Activated T-helper 2 cell treated with anti-CD3 and anti-CD28 coated beads, Interferon-gamma antibody, Interleukin-2, Interleukin-4, amounts not matched to agents 10 μg/mL and 5 μg/mL and 100 μg/mL, durations not matched to agents 14 hours and 24 hours and 36 hours (primary cell): ENCODE data around the gene MYO1F. TPM values are rescaled to one million over a fixed set of nuclear protein-coding genes. Genes with fewer than 3 reads are reported as not detected.
"Not testable (repeated sequence)": the region's sequence is repeated elsewhere in the genome, so short reads cannot be mapped to it uniquely, and the experiment has no call there.

Source experiments
- DNase-seq: peaks from one replicate; pipeline ENCODE4 v3.0.0; 2021; ENCODE audit warnings: low spot score
- H3K27ac Mint-ChIP-seq: one replicate; pipeline ENCODE4 v1.8.0; 2021; ENCODE audit warnings: mixed read lengths
- H3K27me3 Mint-ChIP-seq: one replicate; pipeline ENCODE4 v1.8.0; 2021; ENCODE audit warnings: low read depth, mixed read lengths
- H3K36me3 Mint-ChIP-seq: one replicate; pipeline ENCODE4 v1.8.0; 2021; ENCODE audit warnings: low read depth, mixed read lengths
- H3K4me1 Mint-ChIP-seq: one replicate; pipeline ENCODE4 v1.8.0; 2021; ENCODE audit warnings: low read depth, mixed read lengths
- H3K4me3 Mint-ChIP-seq: one replicate; pipeline ENCODE4 v1.8.0; 2021; ENCODE audit warnings: low read depth, mild to moderate bottlenecking, moderate library complexity, mixed read lengths
- H3K9me3 Mint-ChIP-seq: one replicate; pipeline ENCODE4 v1.8.0; 2021; ENCODE audit warnings: mixed read lengths
- intact Hi-C: fragments of 100-400 bp; cut with micrococcal nuclease; formaldehyde crosslinking; loops from one replicate; pipeline ENCODE4 v1.15.1; 2023
- total RNA-seq: library from RNA; stranded (reverse); gene quantifications from 2 replicates; pipeline ENCODE4 v1.2.3, GENCODE V29; 2022

The MYO1F gene
- total RNA-seq, 1 donor from 2014 or later: 43.9 TPM

DNA sequence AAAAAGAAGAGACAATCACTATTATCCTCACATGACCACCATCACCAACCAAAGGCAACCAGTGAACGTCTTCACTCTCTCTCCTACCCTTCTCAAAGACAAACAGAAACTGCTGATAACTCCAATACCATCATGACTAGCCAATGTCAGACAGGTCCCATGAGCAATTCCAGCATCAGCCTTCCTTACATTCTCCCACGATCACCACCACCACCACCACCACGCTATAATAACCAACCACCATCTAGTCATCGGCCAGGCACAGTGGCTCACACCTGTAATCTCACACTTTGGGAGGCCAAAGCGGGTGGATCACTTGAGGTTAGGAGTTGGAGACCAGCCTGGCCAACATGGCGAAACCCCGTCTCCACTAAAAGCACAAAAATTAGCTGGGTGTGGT is 3.9 kb downstream of the MYO1F start:
- no peak for DNase-seq
- Mint-ChIP-seq H3K9me3 (no peaks in the 10 kb centered on the region), H3K36me3 (peaks cover 34% of the 10 kb centered on the region), H3K27ac (peak overlapping the region; percentile 57), H3K4me1 (peaks cover 70% of the 10 kb centered on the region), H3K4me3 (peak overlapping the region; percentile 62), H3K27me3 (no peaks in the 10 kb centered on the region)
- intact Hi-C loops: no loop called here

DNA sequence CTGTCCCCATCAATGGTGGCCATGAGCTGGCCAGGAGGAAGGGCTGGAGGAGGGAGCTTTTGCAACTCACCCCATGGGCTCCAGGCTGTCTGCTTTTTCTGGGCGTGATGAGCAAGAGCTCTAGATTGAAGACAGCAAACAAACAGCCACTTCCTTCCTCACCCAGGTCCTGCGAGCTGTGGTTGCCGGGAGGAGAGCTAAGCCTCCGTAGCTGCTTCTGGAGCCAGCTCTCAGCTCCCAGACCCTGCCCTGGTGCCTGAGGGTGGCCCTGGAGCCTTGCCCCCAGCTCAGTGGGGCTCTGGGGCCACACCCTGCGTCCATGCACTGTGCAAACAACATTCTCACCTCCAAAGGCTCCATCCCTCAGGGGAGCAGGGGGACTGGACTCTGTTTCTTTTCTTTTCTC is 6.2 kb downstream of the MYO1F start:
- peak overlapping the region; percentile 95 for H3K27ac Mint-ChIP-seq

DNA sequence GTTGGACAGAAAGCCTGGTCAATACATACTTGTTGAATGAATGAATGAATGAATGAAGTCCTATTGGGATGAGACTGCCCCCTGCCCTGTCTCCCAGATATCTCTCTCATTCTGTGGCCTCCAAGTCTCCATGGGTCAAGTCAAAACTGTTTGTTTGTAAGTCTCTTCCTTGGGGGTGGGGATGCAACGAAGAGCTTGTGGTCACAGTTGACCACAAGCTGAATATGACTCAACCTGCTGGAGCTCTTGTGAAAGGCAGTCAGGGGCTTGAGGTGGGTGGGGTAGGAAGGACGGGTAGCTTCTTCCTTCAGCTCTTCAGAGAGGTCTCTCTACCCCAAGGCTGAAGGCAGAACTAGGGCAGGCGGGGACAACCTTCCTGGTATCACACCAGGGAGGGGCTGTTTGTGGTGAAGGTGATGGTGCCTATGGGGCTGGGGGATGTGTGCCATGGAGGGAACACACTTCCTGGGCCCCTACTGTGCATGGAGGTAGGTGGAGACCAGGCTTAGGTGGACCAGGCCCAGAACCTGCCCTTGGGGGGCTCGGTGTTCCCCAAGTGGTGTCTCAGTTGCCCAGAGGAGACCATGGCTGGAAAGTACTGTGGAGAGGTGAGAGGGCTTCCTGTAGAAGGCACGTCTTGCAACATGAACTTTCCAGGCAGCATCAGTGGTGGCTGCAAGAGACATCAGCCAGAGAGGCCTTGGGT is 8.0 kb downstream of the MYO1F start:
- H3K4me1 Mint-ChIP-seq: peaks cover 53% of the 10 kb centered on the region
- peak; percentile 80 for DNase-seq
- H3K4me3 Mint-ChIP-seq: peak overlapping the region; percentile 69

More for the DNA sequence above, 6.2 kb downstream of the MYO1F start:
- Mint-ChIP-seq H3K36me3 (peaks cover 34% of the 10 kb centered on the region), H3K4me1 (peaks cover 62% of the 10 kb centered on the region), H3K9me3 (no peaks in the 10 kb centered on the region), H3K4me3 (peak overlapping the region; percentile 72), H3K27me3 (no peaks in the 10 kb centered on the region)
- intact Hi-C loops: no loop called here
- peak; percentile 62 for DNase-seq

DNA sequence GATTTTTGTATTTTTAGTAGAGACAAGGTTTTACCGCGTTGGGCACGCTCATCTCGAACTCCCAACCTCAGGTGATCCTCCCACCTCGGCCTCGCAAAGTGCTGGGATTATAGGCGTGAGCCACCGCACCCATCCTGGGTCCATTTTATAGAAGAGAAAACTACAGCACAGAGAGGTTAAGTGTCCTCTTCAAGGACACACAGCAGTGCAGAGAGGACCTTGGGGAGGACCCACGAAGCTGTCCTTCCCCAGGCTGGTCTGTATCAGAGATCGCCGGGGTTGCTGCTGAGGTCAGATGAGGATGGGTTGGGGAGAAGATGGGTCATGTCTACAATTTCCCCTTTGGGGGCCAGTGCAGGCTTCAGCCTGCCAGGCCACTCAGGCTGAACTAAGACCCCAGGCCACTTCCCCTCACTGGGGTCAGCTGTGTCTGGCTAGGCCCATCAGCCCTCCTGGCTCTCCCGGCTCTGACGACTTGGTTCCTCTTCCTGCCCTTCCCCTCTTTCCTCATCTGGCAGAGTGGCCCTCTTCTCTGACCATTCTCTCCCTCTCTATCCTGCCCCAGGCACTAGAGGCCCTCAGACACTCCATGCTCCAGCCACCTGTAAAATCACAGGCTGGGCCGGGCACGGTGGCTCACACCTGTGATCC is 9.6 kb downstream of the MYO1F start:
- Mint-ChIP-seq H3K9me3 (no peaks in the 10 kb centered on the region), H3K27me3 (no peaks in the 10 kb centered on the region), H3K4me3 (no peak overlapping the region), H3K27ac (peak overlapping the region; percentile 60), H3K36me3 (peaks cover 24% of the 10 kb centered on the region), H3K4me1 (peaks cover 41% of the 10 kb centered on the region)
- intact Hi-C loops: loop anchor here (2.0 kb wide), 1 partner anchor 51 kb away; no protein-coding TSS in a partner anchor
- no peak for DNase-seq

More for the DNA sequence above, 8.0 kb downstream of the MYO1F start:
- Mint-ChIP-seq H3K27ac (peak overlapping the region; percentile 95), H3K27me3 (no peaks in the 10 kb centered on the region), H3K36me3 (peaks cover 28% of the 10 kb centered on the region), H3K9me3 (no peaks in the 10 kb centered on the region)
- intact Hi-C loops: loop anchor here (2.0 kb wide), 1 partner anchor 52 kb away; no protein-coding TSS in a partner anchor

DNA sequence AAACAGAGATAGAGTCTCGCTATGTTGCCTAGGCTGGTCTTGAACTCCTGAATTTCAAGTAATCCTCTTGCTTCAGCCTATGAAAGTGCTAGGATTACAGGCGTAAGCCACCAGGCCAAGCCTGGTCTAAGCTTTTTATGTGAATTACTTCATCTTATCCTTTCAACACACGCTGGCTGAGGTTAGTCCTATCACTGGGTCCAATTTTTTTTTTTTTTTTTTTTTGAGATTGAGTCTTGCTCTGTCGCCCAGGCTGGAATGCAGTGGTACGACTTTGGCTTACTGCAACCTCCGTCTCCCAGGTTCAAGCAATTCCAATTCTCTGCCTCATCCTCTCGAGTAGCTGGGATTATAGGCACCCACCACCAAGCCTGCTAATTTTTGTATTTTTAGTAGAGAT is 10.4 kb downstream of the MYO1F start:
- Mint-ChIP-seq H3K36me3 (peaks cover 25% of the 10 kb centered on the region), H3K4me3 (no peak overlapping the region), H3K9me3 (no peaks in the 10 kb centered on the region), H3K27me3 (no peaks in the 10 kb centered on the region), H3K27ac (no peak overlapping the region), H3K4me1 (peaks cover 36% of the 10 kb centered on the region)
- DNase-seq: no peak
- intact Hi-C loops: no loop called here

DNA sequence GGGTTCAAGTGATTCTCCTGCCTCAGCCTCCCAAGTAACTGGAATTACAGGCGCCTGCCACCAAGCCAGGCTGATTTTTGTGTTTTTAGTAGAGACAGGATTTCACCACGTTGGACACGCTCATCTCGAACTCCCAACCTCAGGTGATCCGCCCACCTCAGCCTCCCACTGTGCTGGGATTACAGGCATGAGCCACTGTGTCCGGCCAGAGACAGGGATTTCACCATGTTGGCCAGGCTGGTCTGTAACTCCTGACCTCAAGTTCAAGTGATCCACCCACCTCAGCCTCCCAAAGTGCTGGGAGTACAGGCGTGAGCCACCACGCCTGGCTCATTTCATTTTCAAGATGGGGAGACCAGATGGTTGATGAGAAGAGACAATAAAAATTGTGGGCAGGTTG is 12.4 kb downstream of the MYO1F start:
- H3K4me3 Mint-ChIP-seq, intact Hi-C loops, H3K27me3 Mint-ChIP-seq, H3K9me3 Mint-ChIP-seq, H3K27ac Mint-ChIP-seq, DNase-seq: not testable (repeated sequence)
- H3K4me1 Mint-ChIP-seq: peaks cover 28% of the 10 kb centered on the region
- H3K36me3 Mint-ChIP-seq: peaks cover 25% of the 10 kb centered on the region

DNA sequence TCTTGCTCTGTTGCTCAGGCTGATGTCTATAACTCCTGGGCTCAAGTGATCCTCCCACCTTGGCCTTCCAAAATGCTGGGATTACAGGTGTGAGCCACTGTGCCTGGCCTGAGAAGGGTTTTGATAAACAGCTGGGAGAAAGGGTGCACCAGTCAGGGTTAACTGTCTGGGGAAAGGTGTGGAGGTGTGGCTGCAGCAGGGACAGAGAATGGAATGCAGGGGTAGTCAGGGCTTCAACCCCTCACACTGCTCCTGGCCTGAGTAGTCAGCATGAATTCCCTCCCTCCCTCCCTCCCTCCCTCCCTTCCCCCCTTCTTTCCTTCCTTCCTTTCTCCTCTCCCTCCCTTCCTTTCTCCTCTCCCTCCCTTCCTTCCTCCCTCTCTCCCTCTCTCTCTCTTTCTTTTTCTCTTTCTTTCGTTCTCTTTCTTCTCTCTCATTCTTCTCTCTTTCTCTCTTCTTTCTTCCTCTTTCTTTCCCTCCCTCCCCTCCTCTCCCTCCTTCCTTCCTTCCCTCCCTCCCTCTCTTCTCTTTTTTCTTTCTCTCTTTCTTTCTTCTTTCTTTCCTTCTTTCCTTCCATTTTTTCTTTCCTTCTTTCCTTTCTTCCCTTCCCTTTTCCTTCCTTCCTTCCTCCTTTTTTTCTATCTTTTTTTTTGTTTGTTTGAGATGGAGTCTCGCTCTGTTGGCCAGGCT is 16.0 kb downstream of the MYO1F start:
- intact Hi-C loops: no loop called here
- Mint-ChIP-seq H3K36me3 (peaks cover 33% of the 10 kb centered on the region), H3K27ac (peak overlapping the region; percentile 64), H3K27me3 (no peaks in the 10 kb centered on the region), H3K4me1 (peaks cover 18% of the 10 kb centered on the region), H3K4me3 (no peak overlapping the region), H3K9me3 (no peaks in the 10 kb centered on the region)
- no peak for DNase-seq

DNA sequence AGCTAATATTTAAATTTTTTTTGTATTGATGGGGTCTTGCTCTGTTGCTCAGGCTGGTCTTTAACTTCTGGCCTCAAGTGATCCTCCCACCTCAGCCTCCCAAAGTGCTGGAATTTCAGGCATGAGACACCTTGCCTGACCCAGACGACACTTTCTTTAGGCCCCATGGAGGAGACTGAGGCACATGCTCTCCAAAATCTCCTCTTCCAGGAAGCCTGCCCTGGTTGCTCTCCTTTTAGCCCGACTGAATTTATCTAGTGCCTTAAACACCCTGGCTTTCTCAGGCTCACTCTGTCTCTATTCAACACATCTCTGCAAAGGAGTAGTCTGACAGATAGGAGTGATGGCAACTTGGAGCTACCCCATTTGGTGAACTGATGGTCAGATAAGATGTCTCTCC is 18.9 kb downstream of the MYO1F start:
- peaks cover 11% of the 10 kb centered on the region for H3K4me1 Mint-ChIP-seq
- peak overlapping the region; percentile 21 for H3K27ac Mint-ChIP-seq
- no peaks in the 10 kb centered on the region for H3K27me3 Mint-ChIP-seq
- no peak for DNase-seq
- H3K9me3 Mint-ChIP-seq: no peaks in the 10 kb centered on the region
- H3K36me3 Mint-ChIP-seq: peaks cover 37% of the 10 kb centered on the region
- intact Hi-C loops: no loop called here
- H3K4me3 Mint-ChIP-seq: no peak overlapping the region

DNA sequence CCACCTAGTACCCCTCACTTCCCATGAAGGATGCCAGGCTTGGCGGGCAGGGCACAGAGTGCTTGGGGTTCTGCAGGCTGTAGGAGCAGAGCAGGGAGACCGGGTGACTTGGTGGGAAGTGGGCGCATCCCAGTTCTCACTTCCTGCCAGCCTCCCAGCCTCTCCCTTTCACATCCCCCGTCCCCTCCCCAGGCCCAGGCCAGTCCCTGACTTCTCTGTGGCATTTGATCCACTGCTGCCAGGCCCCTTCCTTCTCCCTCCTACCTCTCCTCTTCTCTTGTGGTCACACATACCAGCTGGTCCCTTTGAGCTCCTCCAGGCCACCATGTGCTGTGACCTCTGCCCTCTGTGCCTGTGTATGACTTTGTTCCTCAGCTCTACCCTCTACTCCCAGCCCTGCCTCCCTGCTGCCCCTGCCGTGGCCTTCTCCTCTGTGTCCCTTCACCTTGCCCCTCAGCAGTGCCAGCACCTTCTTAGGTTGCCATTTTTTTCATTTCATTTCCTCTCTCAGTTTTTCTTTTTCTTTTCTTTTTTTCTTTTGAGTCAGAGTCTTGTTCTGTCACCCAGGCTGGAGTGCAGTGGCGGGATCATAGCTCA is 19.5 kb downstream of the MYO1F start:
- intact Hi-C loops: no loop called here
- Mint-ChIP-seq H3K36me3 (peaks cover 40% of the 10 kb centered on the region), H3K4me1 (peaks cover 11% of the 10 kb centered on the region), H3K27me3 (no peaks in the 10 kb centered on the region), H3K27ac (peak overlapping the region; percentile 82), H3K4me3 (no peak overlapping the region), H3K9me3 (no peaks in the 10 kb centered on the region)
- DNase-seq: no peak

DNA sequence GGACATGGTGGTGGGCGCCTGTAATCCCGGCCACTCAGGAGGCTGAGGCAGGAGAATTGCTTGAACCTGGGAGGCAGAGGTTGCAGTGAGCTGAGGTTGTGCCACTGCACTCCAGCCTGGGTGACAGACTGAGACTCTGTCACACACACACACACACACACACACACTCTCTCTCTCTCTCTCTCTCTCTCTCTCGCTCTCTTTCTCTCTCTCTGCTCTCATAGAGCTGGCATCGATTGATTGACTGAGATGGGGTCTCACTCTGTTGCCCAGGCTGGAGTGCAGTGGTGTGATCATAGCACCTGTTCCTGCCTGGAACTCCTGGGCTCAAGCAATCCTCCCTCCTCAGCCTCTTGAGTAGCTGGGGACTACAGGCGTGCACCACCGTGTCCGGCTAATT is 23.5 kb downstream of the MYO1F start:
- H3K36me3 Mint-ChIP-seq: peaks cover 50% of the 10 kb centered on the region
- H3K4me1 Mint-ChIP-seq, H3K4me3 Mint-ChIP-seq, H3K9me3 Mint-ChIP-seq, DNase-seq, H3K27me3 Mint-ChIP-seq, H3K27ac Mint-ChIP-seq, intact Hi-C loops: not testable (repeated sequence)

DNA sequence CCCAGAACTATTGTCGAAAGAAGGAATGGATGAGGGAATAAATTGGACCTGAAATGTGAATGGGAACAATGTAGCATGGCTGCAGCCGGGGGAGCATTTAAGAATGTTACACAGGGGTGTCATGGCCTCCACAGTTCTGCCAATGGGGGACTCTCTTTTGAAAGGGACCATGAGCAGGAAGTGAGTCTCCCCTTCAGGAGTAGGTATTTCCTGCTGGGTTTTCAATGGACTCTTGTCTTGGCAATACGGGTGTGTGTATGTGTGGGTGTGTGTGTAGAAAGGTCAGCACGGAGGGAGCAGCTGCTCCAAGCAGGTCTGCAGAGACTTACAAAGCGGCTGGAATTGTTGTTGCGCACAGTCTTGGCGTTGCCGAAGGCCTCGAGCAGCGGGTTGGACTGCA is 24.4 kb downstream of the MYO1F start:
- peaks cover 2% of the 10 kb centered on the region for H3K4me1 Mint-ChIP-seq
- DNase-seq: no peak
- no peaks in the 10 kb centered on the region for H3K9me3 Mint-ChIP-seq
- peaks cover 41% of the 10 kb centered on the region for H3K36me3 Mint-ChIP-seq
- H3K27me3 Mint-ChIP-seq: no peaks in the 10 kb centered on the region
- no peak overlapping the region for H3K27ac Mint-ChIP-seq
- no peak overlapping the region for H3K4me3 Mint-ChIP-seq
- intact Hi-C loops: no loop called here

DNA sequence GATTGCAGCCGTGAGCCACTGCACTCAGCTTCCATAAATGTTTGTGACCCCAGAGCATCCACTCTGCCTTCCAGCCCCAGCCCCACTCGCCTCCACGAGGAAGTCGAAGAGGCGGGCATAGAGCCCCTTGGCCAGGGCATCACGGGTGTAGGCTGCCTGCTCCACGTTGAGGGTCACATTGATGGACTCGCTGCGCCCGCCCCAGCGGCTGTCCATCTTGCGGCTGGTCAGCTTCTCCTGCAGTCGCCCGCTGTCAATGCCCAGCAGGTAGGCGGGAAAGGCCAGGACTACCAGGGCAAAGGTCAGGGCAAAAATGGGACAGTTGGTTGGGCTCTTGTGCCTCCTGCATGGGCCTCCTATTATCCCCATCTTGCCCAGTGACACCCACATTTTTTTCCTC is 27.2 kb downstream of the MYO1F start:
- H3K9me3 Mint-ChIP-seq: no peaks in the 10 kb centered on the region
- no peak overlapping the region for H3K27ac Mint-ChIP-seq
- peaks cover 47% of the 10 kb centered on the region for H3K36me3 Mint-ChIP-seq
- intact Hi-C loops: no loop called here
- no peaks in the 10 kb centered on the region for H3K4me1 Mint-ChIP-seq
- no peak for DNase-seq
- H3K4me3 Mint-ChIP-seq: no peak overlapping the region
- no peaks in the 10 kb centered on the region for H3K27me3 Mint-ChIP-seq
